Stomach (tissue), 4 donors: Measurements from ENCODE around the gene IL4.

Experiments
- POLR2A ChIP-seq, 4 donors: fragments of 450-650 bp; IDR thresholded peaks; one replicate each; pipeline ENCODE4 v1.6.1; 2016; ENCODE audit warnings: antibody characterized with exemption in 4 of 4, control low read depth in 2 of 4, mild to moderate bottlenecking in 1 of 4, moderate library complexity in 1 of 4
- POLR2AphosphoS5 ChIP-seq, 3 donors: sonication (generic); formaldehyde crosslinking; IDR thresholded peaks; one replicate each; pipeline ENCODE4 v1.6.1; 2016; ENCODE audit warnings: antibody characterized with exemption in 3 of 3
- TF ChIP-seq, protein P1 (sequence below), 7 experiments: fragments of 450-650 bp in 4 of 7; fragments of 200-600 bp in 3 of 7; sonication (generic) in 3 of 7; IDR thresholded peaks; one replicate each; pipeline ENCODE4 v1.5.1; 2016 to 2019; ENCODE audit warnings: antibody characterized with exemption in 7 of 7, control low read depth in 2 of 7, mild to moderate bottlenecking in 1 of 7

DNA sequence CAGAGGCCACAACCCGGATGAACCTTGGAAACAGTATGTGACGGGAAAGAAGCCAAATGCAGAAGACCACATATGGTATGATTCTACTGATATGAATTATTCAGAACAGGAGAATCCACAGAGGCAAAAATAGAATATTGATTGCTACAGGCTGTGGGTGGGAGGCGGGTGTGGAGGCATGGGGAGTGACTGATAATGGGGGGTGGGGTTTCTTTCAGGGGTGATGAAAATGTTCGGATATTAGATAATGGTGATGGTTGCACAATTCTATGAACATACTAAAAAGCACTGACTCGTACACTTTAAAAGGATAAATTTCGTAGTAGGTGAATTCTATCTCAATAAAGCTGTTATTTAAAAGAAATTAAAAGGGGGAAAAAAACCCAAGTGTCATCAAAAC is 10.7 kb downstream of the IL4 start:
- TF ChIP-seq POLR2AphosphoS5 (IDR thresholded peaks at IDR 0.05) (no peak), POLR2A (IDR thresholded peaks at IDR 0.05) (no peak)
- TF ChIP-seq, protein P1, sequence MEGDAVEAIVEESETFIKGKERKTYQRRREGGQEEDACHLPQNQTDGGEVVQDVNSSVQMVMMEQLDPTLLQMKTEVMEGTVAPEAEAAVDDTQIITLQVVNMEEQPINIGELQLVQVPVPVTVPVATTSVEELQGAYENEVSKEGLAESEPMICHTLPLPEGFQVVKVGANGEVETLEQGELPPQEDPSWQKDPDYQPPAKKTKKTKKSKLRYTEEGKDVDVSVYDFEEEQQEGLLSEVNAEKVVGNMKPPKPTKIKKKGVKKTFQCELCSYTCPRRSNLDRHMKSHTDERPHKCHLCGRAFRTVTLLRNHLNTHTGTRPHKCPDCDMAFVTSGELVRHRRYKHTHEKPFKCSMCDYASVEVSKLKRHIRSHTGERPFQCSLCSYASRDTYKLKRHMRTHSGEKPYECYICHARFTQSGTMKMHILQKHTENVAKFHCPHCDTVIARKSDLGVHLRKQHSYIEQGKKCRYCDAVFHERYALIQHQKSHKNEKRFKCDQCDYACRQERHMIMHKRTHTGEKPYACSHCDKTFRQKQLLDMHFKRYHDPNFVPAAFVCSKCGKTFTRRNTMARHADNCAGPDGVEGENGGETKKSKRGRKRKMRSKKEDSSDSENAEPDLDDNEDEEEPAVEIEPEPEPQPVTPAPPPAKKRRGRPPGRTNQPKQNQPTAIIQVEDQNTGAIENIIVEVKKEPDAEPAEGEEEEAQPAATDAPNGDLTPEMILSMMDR (IDR thresholded peaks at IDR 0.05), result no peak
